SK-N-SH (cell line): ENCODE measurements around the gene SAE1. TPM values are rescaled to one million over a fixed set of nuclear protein-coding genes. Genes with fewer than 3 reads are reported as not detected.
"Not testable (repeated sequence)": the region's sequence is repeated elsewhere in the genome, so short reads cannot be mapped to it uniquely, and the experiment has no call there.

ENCODE experiments used
- CTCF ChIA-PET: fragments of 300-600, 350-600 bp; formaldehyde crosslinking; extraction: SDS; loops from one replicate; lab custom pipeline; 2021; lab: Yijun Ruan, JAX
- POLR2A ChIA-PET: fragments of 350-600 bp; sonication (Branson Sonifier 250); formaldehyde crosslinking; extraction: SDS; loops from one replicate; lab custom pipeline; 2020; ENCODE audit warnings: antibody characterized with exemption, inconsistent platforms; lab: Yijun Ruan, JAX
- DNase-seq: peaks from one replicate; pipeline ENCODE4 v3.0.0; 2012
- H2AFZ ChIP-seq: fragments of 200-600 bp; sonication (generic); 2 replicates; pipeline ENCODE4 v1.8.1; 2016; ENCODE audit warnings: antibody characterized with exemption, mild to moderate bottlenecking, low read depth
- H3F3A ChIP-seq: fragments of 200-600 bp; sonication (generic); replicated peaks from 2 replicates; pipeline ENCODE3; 2016; ENCODE audit warnings: antibody characterized with exemption, mild to moderate bottlenecking; ENCODE audit not compliant: insufficient read depth
- H3K27ac ChIP-seq, 2 experiments: fragments of 200-500 bp in 1 of 2; fragments of 200-600 bp in 1 of 2; sonication (Bioruptor generic) in 1 of 2; sonication (generic), shearing (Covaris generic) in 1 of 2; 2 replicates each; pipeline versions ENCODE4 v1.5.1 to v1.6.1; 2014 to 2016; ENCODE audit warnings: low read depth in 2 of 2, inconsistent platforms in 1 of 2, low read length in 1 of 2, mild to moderate bottlenecking in 1 of 2, mixed read lengths in 1 of 2
- H3K27me3 ChIP-seq: fragments of 200-600 bp; sonication (generic), shearing (Covaris generic); 2 replicates; pipeline ENCODE4 v1.6.1; 2016; ENCODE audit warnings: mixed run types; ENCODE audit not compliant: insufficient read depth
- H3K36me3 ChIP-seq, 2 experiments: fragments of 200-500 bp in 1 of 2; fragments of 200-600 bp in 1 of 2; sonication (Bioruptor generic) in 1 of 2; sonication (generic) in 1 of 2; replicated peaks in 1 of 2; 2 replicates each; pipeline versions ENCODE3 to v1.5.1; 2014 to 2016; ENCODE audit warnings: low read length in 1 of 2, mild to moderate bottlenecking in 1 of 2; ENCODE audit not compliant: insufficient read depth in 2 of 2, control insufficient read depth in 1 of 2
- H3K4me1 ChIP-seq, 2 experiments: fragments of 200-500 bp in 1 of 2; fragments of 200-600 bp in 1 of 2; sonication (Bioruptor generic) in 1 of 2; sonication (generic), shearing (Covaris generic) in 1 of 2; 2 replicates each; pipeline versions ENCODE4 v1.5.1 to v1.6.1; 2014 to 2016; ENCODE audit warnings: low read depth in 1 of 2, low read length in 1 of 2, mixed run types in 1 of 2; ENCODE audit not compliant: insufficient read depth in 2 of 2, control insufficient read depth in 1 of 2
- H3K4me2 ChIP-seq: fragments of 200-600 bp; sonication (generic), shearing (Covaris generic); 2 replicates; pipeline ENCODE4 v1.6.1; 2017; ENCODE audit warnings: mixed run types
- H3K4me3 ChIP-seq, 2 experiments: fragments of 200-500 bp in 1 of 2; fragments of 200-600 bp in 1 of 2; sonication (Bioruptor generic) in 1 of 2; sonication (generic), shearing (Covaris generic) in 1 of 2; 2 replicates each; pipeline versions ENCODE4 v1.5.1 to v1.8.1; 2014 to 2016; ENCODE audit warnings: low read depth in 2 of 2, inconsistent platforms in 1 of 2, low read length in 1 of 2, mild to moderate bottlenecking in 1 of 2, mixed read lengths in 1 of 2, moderate library complexity in 1 of 2
- H3K79me2 ChIP-seq: fragments of 200-600 bp; sonication (generic); 2 replicates; pipeline ENCODE4 v1.8.1; 2017; ENCODE audit warnings: mild to moderate bottlenecking; ENCODE audit not compliant: insufficient read depth
- H3K9ac ChIP-seq: fragments of 200-600 bp; sonication (generic); 2 replicates; pipeline ENCODE4 v1.6.1; 2017; ENCODE audit warnings: mixed run types
- H3K9me2 ChIP-seq: fragments of 200-600 bp; sonication (generic); 2 replicates; pipeline ENCODE4 v1.6.1; 2017; ENCODE audit warnings: mixed run types
- H3K9me3 ChIP-seq: fragments of 200-600 bp; sonication (generic); 2 replicates; pipeline ENCODE4 v1.6.1; 2017; ENCODE audit warnings: mixed run types, mild to moderate bottlenecking, moderate library complexity
- H4K20me1 ChIP-seq: fragments of 200-600 bp; sonication (generic); 2 replicates; pipeline ENCODE4 v1.6.1; 2017; ENCODE audit warnings: mild to moderate bottlenecking, mixed run types; ENCODE audit not compliant: insufficient read depth
- EZH2phosphoT487 ChIP-seq: fragments of 200-600 bp; sonication (generic); IDR thresholded peaks from 2 replicates; pipeline ENCODE4 v1.6.1; 2017; ENCODE audit warnings: low read depth, mixed run types, mild to moderate bottlenecking, antibody characterized with exemption, moderate library complexity, borderline replicate concordance
- FOSL2 ChIP-seq: IDR thresholded peaks from 2 replicates; pipeline ENCODE4 v1.4.0; 2012; ENCODE audit warnings: low read depth, mild to moderate bottlenecking, moderate library complexity, borderline replicate concordance
- GABPA ChIP-seq: IDR thresholded peaks from 2 replicates; pipeline ENCODE4 v1.4.0; 2012; ENCODE audit warnings: low read depth, mild to moderate bottlenecking
- JUND ChIP-seq: IDR thresholded peaks from 2 replicates; pipeline ENCODE4 v1.4.0; 2012
- MEF2A ChIP-seq: IDR thresholded peaks from 2 replicates; pipeline ENCODE4 v1.4.0; 2012; ENCODE audit warnings: low read depth, borderline replicate concordance
- PBX3 ChIP-seq: IDR thresholded peaks from 2 replicates; pipeline ENCODE4; 2012
- TCF12 ChIP-seq: IDR thresholded peaks from 2 replicates; pipeline ENCODE4 v1.4.0; 2012
- USF2 ChIP-seq: fragments of 150-350 bp; IDR thresholded peaks from 2 replicates; pipeline ENCODE4 v1.6.1; 2017; ENCODE audit warnings: antibody characterized with exemption, low read length, low read depth, borderline replicate concordance
- ZBTB33 ChIP-seq: IDR thresholded peaks from 2 replicates; pipeline ENCODE4 v1.4.0; 2012; ENCODE audit warnings: low read depth, borderline replicate concordance
- WGBS: methylation state at CpG from one replicate; pipeline ENCODE4 v1.1.6; 2017; ENCODE audit warnings: low lambda C conversion rate; 5-methylcytosine and 5-hydroxymethylcytosine counted together
- polyA plus RNA-seq, 3 experiments: library from polyadenylated mRNA; depleted of rRNA; stranded (reverse); fragments of >200 nt; gene quantifications; 2 replicates each; pipeline ENCODE4 v1.2.3, GENCODE V29; 2012

SAE1 gene
- polyA plus RNA-seq, 1 of the 3 experiments (the other 2 are of a cell fraction) = 123 TPM

GRCh38 chr19:47141252-47141651 is 10.6 kb downstream of the SAE1 start:
- Histone ChIP-seq H3K27ac (peak overlapping the region in 1 of 2 experiments; percentile 62; a peak in 2 of 4 replicates), H4K20me1 (peaks cover 64% of the 10 kb centered on the region), H3K79me2 (peaks cover 100% of the 10 kb centered on the region), H3K36me3 (peaks cover 12 to 26% of the 10 kb centered on the region in 2 experiments), H3K4me1 (peaks cover 0 to 12% of the 10 kb centered on the region in 2 experiments; a peak in 1 of 4 replicates), H3F3A (peaks cover 12% of the 10 kb centered on the region)
- WGBS = 47% methylated on average over 7 of the region's 7 CpGs
- H3K4me3 ChIP-seq, H2AFZ ChIP-seq, POLR2A ChIA-PET, DNase-seq, H3K27me3 ChIP-seq, H3K9ac ChIP-seq, H3K4me2 ChIP-seq, H3K9me2 ChIP-seq, H3K9me3 ChIP-seq: not testable (repeated sequence)
- peak; percentile 33; the same call in 1 of the 2 replicates for TF ChIP-seq FOSL2
- TF ChIP-seq JUND = peak; percentile 40; the same call in 1 of the 2 replicates
- TF ChIP-seq PBX3 = 0 out of 2 replicates have a peak, but pooled peaks have one; percentile 21
- CTCF ChIA-PET = interaction anchor here (1.3 to 3.2 kb wide), 3 partner anchors 69 to 106 kb away, joined by 3 to 11 read pairs (median 9); no protein-coding TSS in a partner anchor

- H4K20me1 ChIP-seq = peaks cover 62% of the 10 kb centered on the region
- H3K9me2 ChIP-seq = no peaks in the 10 kb centered on the region
- peaks cover 12% of the 10 kb centered on the region for H3F3A ChIP-seq
- H3K36me3 ChIP-seq = peaks cover 17 to 30% of the 10 kb centered on the region in 2 experiments
- peaks cover 0 to 12% of the 10 kb centered on the region in 2 experiments; a peak in 1 of 4 replicates for H3K4me1 ChIP-seq
- H3K4me2 ChIP-seq = no peak overlapping the region
- ChIA-PET CTCF (interaction anchor here (2.0 to 3.2 kb wide), 2 partner anchors 69 to 102 kb away, joined by 9 to 11 read pairs; no protein-coding TSS in a partner anchor), POLR2A (interaction anchor here (0.7 kb wide), 1 partner anchor 10 kb away, joined by 3 read pairs; no protein-coding TSS in a partner anchor)
- TF ChIP-seq PBX3 (no peak), EZH2phosphoT487 (no peak), GABPA (no peak), MEF2A (no peak), ZBTB33 (no peak), TCF12 (no peak), FOSL2 (no peak), USF2 (no peak)
- H3K27me3 ChIP-seq = no peaks in the 10 kb centered on the region
- no peak overlapping the region for H3K9ac ChIP-seq
- H3K79me2 ChIP-seq = peaks cover 100% of the 10 kb centered on the region
- no peak for DNase-seq
- no peaks in the 10 kb centered on the region for H3K9me3 ChIP-seq
- peak overlapping the region in 1 of 2 experiments; percentile 62; a peak in 1 of 4 replicates for H3K27ac ChIP-seq
- H3K4me3 ChIP-seq = no peak overlapping the region
- H2AFZ ChIP-seq = no peak overlapping the region
Measured at GRCh38 chr19:47141695-47142094, 11.1 kb downstream of the SAE1 start.
